HG03558 (cell line): ENCODE measurements around the gene POLDIP3.

Experiments
- ATAC-seq: cut with Tn5 transposase; IDR thresholded peaks from one replicate; pipeline ENCODE4 v1.9.1; 2021; ENCODE audit warnings: moderate number of reproducible peaks; ENCODE audit not compliant: unreplicated experiment; ENCODE audit errors: extremely low read depth

POLDIP3 gene

DNA sequence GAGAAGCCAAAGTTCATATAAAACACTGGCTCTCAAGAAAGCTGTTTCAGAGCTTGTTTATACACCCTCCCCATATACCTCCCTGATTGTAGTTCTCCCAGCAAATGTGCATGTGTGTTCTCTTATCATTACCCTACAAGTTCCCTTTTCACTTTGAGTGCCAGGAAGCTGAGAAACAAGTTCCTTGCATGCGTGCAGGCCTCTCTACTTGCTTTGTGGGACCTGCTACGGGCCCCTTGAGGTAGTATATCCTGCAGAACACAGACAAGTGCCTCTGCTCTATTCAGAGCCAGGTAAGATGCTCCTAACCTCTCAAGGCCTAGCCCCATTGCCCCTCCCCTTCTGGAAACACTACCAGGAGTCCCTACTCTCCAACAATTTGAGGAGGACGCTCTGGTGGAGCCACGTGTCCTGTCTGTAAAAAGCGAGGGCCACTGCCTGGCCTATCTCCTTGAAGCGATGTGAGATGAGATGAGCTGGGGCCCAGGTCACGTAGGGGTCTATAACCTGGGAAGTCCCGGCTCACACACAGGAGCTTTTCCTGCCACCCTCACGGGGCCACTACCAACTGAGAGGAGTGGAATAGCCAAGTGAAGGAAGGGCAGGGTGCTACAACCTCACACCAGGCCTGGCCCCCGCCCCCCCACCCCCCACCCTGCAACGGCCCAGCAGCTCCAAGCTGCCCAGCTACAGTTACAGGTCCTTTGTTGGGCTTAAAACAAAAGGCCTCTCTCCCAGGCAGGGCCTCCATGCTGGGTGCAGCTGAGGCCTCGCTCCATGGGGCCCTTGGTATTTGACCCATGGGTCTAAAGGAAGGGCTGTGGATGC lies 28.3 kb upstream of the POLDIP3 start:
- no peak for ATAC-seq

DNA sequence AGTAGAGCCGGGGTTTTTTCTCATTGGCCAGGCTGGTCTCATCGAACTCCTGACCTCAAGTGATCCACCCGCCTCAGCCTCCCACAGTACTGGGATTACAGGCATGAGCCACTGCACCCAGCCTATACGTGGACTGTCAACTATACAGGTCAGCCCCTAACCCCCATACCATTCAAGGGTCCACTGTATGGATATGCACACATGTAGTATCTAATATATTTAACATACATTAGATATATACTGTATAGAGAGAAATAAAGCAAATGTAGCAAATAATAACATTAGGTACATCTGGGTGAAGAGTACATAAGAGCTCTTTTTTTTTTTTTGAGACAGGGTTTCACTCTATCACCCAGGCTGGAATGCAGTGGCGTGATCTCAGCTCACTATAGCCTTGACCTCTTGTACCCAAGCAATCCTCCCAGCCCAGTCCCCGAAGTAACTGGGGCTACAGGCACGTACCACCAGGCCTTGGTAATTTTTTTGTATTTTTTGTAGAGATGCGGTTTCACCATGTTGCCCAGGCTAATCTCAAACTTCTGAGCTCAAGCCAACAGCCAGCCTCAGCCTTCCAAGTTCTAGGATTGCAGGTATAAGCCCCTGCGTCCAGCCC lies 27.2 kb upstream of the POLDIP3 start:
- no peak for ATAC-seq

DNA sequence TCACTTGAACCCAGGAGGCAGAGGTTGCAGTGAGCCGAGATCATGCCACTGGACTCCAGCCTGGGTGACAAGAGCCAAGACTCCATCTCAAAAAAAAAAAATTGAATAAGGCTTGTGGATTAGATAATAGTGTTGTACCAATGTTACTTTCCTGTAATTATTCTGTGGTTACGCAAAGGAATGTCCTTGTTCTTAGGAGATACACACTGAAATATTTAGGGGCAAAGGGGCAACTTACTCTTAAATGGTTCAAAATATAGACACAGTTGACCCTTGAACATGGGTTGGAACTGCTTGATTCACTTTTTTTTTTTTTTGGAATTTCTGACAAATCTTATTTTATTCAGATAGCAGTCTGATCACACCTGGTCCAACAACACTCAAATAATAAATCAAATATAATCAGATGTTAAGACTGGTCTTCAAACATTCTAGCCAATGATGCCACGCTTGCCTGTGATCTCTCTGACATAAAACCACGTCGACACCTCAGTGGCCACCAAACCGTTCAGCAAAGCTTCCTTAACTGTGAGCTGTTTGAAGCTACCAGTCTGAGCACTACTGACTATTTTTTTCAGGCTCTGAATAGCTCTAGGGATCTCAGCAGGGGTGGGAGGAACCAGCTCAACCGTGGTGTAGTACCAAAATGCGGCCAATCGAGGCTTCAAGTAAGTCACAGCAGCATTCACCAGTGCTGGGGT lies 25.0 kb upstream of the POLDIP3 start:
- ATAC-seq, result no peak

DNA sequence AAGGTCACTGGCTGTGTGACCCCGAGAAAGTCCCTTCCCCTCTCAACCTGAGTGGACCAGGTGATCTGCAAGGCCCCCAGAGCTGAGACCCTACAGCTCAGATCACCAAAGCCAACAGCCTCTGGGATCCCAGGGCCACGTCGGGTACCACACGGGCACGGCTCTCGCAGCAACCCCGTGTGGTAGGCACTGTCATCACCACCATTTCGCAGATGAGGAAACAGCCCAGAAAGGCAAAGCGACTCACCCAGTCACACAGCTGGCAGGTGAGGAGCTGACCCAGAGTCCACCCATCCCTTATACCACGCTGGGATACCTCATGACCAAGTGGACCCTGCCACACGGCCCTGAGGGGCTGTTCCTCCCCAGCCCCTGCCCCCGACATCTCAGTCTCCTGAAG lies 22.9 kb upstream of the POLDIP3 start:
- no peak for ATAC-seq

DNA sequence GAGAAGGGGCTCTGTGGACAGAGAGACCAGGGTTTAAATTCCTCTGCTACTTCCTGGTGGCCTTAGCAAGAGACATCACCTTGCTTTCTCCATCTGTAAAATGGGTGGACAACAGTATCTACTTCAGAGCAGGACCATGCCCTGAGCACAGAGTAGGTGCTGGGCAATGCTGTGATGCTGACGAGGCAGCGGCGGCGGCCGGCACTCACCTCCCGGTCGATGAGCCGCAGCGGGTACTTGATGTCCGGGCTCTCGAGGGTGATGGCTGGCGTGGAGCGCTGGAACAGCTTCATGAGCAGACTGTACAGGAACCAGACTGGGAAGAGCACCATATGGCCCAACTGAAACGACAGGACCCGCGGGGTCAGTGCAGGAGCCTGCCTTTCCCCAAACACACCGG lies 21.8 kb upstream of the POLDIP3 start:
- ATAC-seq, result no peak

DNA sequence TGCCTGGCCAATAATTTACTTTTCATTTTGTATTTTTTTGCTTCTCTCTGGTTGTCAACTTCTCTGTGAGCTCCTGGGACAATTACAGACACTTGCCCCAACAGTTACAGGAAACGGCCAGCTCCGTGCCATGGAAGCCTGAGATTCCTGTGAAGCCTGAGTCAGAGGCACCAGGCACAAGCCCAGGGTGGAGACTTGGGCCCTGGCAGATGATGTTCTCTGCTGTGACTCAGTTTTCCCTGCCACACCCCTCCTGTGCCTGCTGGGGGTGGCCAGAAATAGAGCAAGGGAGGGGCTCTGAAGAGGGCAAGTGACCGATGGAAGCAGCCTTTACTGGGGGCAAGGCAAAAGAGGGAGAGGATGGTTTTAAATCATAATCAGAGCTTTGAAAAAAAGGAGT lies 20.8 kb upstream of the POLDIP3 start:
- ATAC-seq, result no peak

DNA sequence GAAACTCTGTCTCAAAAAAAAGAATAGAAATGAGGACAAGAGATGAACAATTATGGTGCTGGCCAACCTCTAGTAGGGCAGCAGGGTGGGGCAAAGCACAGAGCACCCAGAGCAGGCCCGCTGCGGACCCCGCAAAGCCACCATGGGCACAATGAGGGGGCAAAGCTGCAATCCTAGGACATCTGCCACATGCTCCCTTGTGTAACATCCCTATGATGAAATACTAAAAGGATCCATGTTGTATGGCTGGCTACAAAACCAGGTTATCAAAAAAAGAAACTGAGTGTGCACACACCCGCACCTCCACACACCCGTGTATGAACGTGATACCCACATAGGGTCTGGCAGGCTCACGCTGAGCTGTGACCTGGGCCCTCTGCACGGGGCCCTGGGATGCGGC lies 18.3 kb upstream of the POLDIP3 start:
- ATAC-seq, result no peak

DNA sequence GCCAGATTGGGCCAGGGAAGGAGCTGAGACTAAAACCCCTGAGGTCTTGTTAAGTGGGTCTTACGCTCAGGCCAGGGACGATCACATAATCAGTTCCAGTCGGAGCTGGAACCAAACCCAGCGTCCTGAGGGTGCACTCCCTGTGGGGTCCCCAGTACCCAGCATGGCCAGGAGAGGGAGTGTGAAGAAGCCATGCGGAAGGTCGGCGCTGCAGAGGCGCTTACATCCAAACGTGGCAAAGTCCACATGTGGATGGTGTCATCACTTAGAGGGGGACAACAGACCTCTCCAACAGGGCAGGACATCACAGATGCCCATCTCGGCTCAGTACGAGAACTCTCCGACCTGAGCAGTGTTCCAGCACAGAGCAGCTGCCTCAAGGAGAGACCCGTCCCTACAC lies 17.4 kb upstream of the POLDIP3 start:
- no peak for ATAC-seq

DNA sequence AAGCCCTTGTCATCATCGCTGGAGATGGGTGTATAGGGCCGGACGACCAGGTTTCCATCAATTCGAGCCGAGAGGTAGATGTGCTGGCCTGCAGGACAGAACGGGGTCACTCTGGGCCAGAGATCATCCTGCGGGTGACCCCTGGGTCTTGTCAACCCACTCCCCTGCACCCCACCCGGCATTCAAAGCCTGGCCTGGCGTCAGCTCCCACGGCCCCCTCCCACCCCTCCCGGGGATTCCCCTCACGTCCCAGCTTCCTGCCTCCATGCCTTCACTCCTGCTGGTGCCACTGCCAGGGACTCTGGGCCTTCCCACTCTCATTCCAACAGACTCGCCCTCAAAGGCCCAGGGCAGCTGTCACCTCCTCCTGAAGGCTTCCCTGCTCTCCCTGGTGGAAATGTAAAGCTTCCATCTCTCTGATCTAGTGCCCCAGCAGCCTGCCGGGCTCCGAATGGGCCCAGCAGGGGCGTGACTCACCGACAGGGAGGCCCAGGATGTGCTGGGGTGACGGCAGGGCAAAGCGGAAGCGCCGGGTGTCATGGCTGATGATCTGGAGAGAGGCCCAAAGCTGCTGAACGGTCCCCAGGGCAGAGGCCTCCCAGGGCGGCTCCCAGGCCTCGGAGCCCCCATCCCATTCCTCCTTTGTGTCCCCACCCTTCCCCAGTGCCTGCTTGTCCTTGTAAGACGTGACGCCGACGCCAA lies 16.4 kb upstream of the POLDIP3 start:
- ATAC-seq, result no peak

DNA sequence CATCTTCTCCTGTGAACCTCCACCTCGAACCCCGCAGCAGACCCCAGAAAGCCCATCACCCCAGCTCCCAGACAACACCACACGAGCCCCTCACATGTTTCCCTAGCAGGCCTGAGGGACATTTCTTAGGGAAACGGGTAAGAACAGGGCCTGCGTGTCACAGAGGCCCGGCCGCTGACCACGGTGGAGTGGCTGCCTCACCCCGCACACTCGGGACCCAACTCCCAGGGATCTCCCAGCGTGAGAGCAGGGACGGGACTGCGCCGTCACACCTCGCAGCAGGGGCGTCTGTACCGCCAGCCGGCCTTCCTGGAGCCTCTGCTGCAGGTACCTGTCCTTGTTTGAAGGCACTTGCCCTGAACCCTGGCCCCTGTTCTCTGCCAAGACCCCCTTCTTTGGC lies 15.5 kb upstream of the POLDIP3 start:
- ATAC-seq, result no peak

DNA sequence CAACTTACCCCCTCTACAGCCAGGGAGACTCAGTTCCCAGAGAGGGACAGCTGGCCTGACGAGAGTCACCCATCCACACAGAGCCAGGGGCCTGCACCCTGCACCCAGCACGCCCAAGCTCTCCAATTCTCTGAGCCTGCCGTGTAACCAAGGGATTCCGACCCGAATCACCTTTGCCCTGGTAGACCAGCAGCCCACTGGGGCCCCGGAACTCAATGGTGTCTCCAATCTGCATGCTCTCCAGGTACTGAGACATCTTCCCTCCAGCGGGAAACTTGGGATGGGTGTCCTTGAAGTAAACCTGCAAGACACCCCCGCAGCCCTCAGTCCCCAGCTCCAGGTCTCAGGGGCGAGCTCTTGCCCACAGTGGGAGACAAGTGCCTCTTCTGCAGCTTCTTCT lies 13.3 kb upstream of the POLDIP3 start:
- ATAC-seq, result no peak

DNA sequence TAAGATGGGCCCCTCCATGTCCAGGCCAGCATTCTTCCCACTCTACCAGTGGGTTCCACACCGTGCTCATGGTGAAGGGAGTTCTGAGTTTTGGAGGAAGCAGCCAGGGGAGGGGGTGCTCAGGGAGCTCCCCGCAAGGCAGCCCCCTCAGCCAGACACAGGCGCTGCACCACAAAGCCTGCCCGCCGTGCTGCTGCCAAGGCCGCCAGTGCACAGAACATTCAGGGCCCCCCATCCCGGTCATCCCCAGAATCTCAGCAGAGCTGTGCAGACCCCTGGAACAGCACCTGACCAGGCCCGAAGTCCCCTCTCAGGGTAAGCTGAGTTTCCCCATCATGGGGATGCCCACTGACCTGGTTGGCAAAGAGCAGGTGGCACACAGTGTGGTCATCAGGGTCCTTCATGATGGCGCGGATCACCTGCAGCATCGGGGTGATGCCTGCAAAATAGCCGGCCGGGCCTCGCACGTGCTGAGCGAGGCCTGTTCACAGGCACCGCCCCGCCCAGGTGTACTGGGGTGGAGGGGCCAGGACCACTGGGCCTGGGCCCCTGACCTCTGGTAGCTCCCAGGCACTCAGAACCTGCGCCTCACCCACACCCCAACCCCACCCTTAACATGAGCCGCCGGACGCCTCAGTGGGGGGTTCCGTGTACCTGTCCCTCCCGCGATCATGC lies 12.4 kb upstream of the POLDIP3 start:
- no peak for ATAC-seq

DNA sequence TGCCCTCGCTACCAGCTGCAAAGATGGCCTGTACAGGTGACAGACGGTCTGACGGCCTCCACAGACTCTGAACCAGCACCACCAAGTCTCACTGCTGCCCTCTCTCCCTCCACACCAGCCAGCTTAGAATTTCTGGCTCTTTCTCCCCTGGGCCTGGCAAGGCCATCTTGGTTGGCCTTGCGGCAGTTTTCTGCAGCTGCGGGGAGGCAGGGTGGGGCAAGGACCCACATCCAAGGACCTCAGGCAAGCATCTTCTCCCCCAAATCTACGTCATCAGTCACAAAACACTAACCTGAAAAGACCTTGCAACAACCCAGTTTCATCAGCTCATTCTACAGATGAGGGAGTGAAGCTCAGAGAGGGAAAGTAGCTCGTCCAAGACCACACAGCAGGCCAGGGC lies 11.7 kb upstream of the POLDIP3 start:
- no peak for ATAC-seq

DNA sequence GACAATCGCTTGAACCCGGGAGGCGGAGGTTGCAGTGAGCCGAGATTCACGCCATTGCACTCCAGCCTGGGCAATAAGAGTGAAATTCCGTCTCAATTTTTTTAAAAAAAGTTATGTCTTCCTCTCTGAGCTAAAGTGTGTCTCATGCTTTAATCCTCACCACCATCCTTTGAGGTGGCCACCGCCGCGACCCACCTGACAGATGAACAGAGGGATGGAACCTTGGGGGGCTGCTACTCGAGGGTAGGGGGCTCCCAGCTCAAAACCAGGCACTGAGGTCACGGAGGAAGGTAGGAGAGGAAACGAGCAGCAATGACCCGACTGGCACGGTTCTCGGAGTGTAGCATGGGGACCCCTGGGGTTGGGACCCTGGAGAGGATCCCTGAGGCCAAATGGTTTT lies 10.7 kb upstream of the POLDIP3 start:
- ATAC-seq, result no peak

DNA sequence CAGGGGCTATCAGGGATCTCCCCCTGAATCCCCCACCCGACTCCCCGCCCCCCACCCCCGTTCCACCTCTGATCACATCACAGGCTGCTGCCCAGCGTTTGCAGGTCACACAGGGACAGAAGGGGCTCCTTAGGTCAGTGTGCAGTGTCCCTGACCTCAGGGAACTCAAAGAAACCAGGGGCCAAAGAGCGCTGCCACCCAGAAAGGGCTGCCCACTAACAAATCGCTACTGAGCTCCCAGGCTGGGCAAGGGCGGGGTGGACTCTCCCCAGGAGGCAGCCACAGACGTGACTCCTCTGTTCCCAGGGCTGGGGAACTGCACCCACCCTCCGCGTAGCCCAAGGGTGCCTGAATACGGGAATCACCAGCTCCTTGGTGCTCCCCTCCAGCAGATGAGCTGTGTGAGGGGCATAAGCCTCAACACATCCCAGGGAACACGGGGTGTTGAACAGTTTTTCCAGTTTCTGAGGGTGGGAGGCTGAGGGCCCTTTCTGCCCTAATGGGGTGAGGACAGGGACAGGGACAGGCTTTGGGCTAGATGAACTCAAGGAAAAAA lies 9.9 kb upstream of the POLDIP3 start:
- ATAC-seq, result no peak

DNA sequence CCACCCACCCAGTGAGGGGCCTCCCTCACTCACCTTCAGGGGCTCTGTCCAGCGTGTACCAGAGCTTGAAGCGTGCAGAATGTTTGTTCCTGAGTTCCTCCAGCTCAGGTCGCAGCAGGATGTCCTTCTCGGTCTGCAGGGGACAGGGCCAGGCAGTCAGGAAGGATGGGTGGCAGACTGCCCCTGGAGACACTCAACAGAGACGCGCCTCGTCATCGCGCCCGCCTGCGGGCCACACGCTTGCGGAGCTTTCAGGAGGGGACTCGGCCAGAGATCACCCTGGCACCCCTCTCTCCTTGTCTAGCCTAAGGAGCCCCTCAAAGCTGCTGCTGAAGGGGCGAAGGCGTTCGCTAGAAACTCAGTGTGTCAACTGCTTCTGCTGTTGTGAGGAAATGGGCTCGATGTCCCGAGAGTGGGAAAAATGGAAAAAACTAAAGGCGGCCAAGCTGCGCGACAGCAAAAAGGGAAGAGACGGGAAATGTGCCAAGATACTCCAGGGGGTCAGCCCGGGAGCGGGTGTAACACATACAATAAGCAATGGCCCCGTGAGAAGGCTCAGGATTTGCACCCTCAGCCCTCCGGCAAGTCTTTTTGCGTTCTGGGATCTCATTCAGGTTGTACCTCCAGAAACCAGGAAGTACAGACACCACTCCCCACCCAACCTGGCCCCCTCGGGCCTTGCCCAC lies 9.2 kb upstream of the POLDIP3 start:
- ATAC-seq, result no peak

DNA sequence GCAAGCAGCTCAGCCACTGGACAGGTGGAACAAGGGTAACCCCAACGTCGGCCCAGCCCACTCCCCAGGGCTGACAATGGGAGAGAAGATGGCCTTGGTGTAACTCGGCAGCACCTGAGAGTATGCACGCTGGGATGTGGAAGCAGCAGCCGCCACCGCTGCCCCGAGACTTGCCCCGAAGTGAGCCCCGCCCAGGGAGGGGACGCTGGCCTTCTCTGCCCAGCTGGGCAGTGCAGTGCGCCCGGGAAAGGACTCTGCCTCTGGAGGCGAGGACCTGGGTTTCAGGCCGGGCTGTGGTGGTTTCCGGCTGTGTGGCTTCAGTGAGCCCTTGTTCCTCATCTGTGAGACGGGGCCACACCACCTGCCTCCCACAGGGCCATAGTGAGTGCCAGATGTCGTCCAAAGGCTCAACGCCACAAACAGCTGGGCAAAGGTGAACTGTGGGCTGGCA lies 8.6 kb upstream of the POLDIP3 start:
- no peak for ATAC-seq

DNA sequence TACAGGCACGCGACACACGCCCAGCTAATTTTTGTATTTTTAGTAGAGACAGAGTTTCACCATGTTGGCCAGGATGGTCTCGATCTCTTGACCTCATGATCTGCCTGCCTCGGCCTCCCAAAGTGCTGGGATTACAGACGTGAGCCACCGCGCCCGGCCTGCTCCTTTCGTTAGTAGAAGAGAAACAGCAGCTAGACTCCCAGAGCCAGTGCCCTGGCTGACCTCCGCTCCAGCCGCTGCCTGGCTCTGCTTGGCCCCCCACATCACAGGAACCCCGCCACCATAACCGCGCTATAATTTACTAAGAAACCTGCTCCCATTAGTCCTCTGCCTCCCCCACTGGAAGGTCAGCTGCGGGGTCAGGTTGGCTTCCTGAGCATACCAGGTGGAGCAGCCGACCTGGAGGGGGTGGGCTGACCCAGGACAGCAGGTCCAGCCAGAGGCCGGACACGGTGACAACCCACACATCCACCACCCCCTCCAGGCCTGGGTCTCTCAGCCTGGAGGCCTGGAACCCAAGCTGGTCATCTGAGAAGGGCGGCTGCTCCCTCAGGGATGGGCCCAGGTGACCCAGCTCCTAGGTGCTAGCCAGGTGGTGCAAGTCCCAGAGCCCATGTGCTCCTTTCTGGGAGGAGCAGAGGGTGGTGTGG lies 7.5 kb upstream of the POLDIP3 start:
- ATAC-seq, result no peak

DNA sequence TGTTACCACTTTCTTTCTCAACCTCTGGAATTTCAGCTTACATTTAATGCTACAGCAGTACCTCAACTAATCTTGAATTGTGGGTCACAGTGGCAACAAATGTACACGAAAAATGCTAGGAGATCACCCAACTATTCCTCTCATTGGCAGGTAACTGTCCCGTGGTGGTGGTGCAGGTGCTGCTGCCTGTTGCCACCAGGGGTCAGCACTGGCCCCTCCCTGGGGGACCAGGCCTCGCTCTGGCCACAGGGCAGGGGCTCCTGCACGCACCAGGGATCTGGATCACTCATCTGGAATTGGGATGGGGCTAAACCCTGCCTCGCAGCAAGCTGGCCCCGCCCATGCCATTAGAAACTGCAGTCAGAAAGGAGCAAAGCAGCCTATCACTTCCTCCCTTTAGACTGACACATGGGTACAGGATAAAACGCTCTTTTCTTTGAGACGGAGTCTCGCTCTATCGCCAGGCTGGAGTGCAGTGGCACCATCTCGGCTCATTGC lies 6.9 kb upstream of the POLDIP3 start:
- ATAC-seq, result no peak
